RWPE1 (cell line): Measurements from ENCODE around the gene PRDX2.

Experiments
- CTCF ChIA-PET: fragments of 350-600 bp; sonication (Branson Sonifier 250); formaldehyde crosslinking; extraction: SDS; loops from one replicate; lab custom pipeline; 2021; lab: Yijun Ruan, JAX
- POLR2A ChIA-PET: fragments of 400-600 bp; formaldehyde crosslinking; extraction: SDS; loops from one replicate; lab custom pipeline; 2020; ENCODE audit warnings: antibody characterized with exemption; ENCODE audit not compliant: low non-redundant PET; lab: Yijun Ruan, JAX
- DNase-seq: peaks from one replicate; pipeline ENCODE4 v3.0.0; 2012; ENCODE audit warnings: low spot score
- H3K27ac ChIP-seq: fragments of 450-650 bp; 2 replicates; pipeline ENCODE4 v1.5.1; 2017
- TF ChIP-seq, protein P1 (sequence below): fragments of 450-650 bp; conservative IDR thresholded peaks from 2 replicates; pipeline ENCODE4 v1.5.1; 2017; ENCODE audit warnings: low read depth, mild to moderate bottlenecking

PRDX2 gene

DNA sequence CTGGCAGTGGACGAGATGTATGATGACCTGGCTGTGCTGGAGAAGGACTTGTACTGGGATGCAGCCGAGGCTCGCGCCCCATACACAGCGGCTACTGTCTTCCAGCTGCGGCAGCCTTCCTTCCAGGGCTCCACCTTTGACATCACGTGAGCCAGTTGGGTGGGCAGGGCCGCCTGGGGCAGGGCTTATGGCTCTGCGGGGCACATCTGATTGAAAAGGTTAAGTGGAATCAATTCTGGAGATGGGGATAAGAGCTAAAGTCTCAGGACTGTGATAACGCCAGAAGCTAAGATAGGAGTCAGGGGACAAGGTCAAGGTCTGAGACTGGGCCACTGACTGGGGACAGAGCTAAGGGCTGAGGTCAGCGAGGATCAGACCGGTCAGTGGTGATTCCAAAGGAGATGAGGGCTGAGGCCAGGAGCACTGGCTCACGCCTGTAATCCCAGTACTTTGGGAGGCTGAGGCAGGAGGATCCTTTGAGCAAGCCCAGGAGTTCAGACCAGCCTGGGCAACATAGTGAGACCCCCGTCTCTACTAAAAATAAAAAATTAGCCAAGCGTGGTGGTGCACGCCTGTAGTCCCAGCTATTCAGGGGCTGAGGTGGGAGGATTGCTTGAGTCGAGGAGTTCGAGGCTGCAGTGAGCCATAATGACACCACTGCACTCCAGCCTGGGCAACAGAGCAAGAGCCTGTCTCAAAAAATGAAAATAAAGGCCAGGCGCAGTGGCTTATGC, 45.3 kb downstream of the PRDX2 start:
- TF ChIP-seq, protein P1, sequence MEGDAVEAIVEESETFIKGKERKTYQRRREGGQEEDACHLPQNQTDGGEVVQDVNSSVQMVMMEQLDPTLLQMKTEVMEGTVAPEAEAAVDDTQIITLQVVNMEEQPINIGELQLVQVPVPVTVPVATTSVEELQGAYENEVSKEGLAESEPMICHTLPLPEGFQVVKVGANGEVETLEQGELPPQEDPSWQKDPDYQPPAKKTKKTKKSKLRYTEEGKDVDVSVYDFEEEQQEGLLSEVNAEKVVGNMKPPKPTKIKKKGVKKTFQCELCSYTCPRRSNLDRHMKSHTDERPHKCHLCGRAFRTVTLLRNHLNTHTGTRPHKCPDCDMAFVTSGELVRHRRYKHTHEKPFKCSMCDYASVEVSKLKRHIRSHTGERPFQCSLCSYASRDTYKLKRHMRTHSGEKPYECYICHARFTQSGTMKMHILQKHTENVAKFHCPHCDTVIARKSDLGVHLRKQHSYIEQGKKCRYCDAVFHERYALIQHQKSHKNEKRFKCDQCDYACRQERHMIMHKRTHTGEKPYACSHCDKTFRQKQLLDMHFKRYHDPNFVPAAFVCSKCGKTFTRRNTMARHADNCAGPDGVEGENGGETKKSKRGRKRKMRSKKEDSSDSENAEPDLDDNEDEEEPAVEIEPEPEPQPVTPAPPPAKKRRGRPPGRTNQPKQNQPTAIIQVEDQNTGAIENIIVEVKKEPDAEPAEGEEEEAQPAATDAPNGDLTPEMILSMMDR: no peak
- H3K27ac ChIP-seq: no peak overlapping the region
- ChIA-PET CTCF (interaction anchor here (0.7 to 2.8 kb wide), 3 partner anchors 40 to 134 kb away, joined by 3 to 19 read pairs (median 3); no protein-coding TSS in a partner anchor), POLR2A (no interaction called here)
- no peak for DNase-seq

DNA sequence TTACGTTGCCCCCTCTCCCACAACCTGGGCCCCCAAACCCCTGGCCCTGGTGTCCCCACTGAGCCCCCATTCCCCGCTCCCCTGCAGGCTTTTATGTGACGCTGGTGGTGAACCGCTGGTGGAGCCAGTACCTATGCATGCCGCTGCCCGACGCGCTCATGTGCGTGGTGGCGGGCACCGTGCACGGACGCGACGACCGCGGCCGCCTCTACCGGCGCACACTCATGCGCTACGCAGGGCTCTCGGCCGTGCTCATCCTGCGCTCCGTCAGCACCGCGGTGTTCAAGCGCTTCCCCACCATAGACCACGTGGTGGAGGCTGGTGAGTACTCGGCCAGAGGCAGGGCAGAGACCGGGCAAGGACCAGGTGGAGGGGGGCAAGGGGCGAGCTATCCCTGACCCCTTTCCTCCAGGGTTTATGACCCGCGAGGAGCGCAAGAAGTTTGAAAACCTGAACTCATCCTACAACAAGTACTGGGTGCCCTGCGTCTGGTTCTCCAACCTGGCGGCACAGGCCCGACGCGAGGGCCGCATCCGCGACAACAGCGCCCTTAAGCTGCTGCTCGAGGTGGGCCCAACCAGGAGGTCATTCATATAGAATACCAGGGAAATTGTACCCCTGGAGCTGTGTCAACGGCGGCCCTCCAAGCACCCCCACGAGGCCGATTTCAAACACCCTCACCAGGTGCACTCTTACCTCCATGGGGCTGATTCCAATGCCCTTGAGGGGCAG, 47.0 kb downstream of the PRDX2 start:
- POLR2A ChIA-PET: interaction anchor here (0.6 kb wide), 1 partner anchor 43 kb away, joined by 5 read pairs; no protein-coding TSS in a partner anchor
- DNase-seq: no peak
- CTCF ChIA-PET: interaction anchor here (0.5 to 0.9 kb wide), 2 partner anchors 92 to 1130 kb away, joined by 4 read pairs; no protein-coding TSS in a partner anchor
- no peak overlapping the region for H3K27ac ChIP-seq
- TF ChIP-seq, protein P1: no peak

DNA sequence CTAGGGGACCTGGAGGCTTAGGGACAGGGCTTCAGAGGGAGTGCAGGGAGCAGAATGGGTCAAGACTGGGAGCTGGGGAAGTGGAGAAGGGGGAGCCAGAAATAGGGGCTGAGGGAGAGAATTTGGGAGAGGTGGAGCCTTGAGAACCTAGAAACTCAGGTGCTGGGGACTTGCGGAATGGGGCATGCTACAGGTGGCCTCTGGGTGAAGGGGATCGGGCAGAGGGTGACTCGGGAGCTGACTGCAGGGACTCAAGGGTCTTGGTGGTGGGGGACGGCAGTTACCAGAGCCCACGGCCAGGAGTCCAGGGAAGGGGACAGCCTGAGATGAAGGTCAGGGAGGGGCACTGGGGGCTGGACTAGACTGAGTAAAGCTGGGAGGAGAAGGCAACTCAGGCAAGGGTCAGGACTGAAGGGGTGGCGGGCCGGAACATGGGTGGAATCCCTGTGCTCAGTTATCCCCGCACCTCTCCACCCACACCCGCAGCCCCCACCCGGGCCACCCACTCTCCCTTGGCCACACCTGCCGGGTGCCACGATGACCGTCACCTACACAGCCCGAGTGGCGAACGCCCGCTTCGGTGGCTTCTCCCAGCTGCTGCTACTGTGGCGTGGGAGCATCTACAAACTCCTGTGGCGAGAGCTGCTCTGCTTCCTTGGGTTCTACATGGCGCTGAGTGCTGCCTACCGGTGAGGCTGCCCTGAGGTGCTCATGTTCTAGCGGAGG, 49.4 kb downstream of the PRDX2 start:
- POLR2A ChIA-PET: no interaction called here
- no peak for DNase-seq
- TF ChIP-seq, protein P1: no peak
- peak overlapping the region; percentile 85 for H3K27ac ChIP-seq
- CTCF ChIA-PET: interaction anchor here (0.6 to 1.4 kb wide), 4 partner anchors 8 to 96 kb away, joined by 3 to 5 read pairs (median 4); no protein-coding TSS in a partner anchor

DNA sequence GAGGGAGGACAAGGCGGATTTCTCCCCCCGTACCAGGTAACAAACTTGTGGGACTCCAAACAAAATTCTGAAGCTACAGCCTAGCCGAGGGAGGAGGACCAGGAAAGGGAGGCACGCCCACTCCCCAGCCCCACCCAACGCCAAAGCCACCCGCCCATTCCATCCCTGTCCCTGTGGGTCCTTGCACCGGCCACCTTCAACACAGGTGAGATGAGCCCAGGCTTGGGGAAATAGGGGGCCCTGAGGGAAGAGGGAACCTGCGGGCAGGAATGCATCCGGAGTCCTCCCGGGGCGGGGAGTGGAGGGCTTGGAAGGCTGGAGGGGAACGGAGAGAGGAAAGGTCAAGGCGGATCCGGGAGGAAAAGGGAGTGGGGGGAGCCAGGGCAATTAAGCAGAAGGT, 50.0 kb downstream of the PRDX2 start, which contains the start of gene BEST2:
BEST2 (plus strand) TSS at position 157 of the 400 bp plus-strand sequence. CDS start 802 bp downstream, outside the sequence.
- no peak for DNase-seq
- ChIA-PET POLR2A (no interaction called here), CTCF (interaction anchor here (0.7 to 1.4 kb wide), 3 partner anchors 9 to 97 kb away, joined by 3 to 5 read pairs (median 4); no protein-coding TSS in a partner anchor)
- peak within 1 kb of the TSS; percentile 85 for H3K27ac ChIP-seq
- TF ChIP-seq, protein P1: no peak

DNA sequence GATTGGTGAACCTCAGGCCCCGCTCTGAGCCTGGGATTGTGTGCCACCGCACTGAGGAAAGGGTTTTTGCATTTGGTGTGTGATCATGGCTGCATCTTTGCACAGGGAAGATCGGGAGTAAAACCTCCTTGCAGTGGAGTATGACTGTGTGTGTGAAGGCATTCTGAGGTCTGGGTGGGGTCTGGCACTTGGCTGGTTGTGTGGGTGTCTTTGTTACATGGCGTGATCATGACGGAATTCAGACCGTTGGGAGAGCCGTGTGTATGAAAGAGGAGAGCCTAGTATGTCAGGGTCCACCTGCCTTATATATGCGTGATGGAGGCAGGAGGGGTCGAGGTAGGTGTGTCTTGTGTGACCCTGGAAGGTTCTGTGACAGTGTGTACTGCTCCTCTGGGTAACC, 50.7 kb downstream of the PRDX2 start:
- POLR2A ChIA-PET: no interaction called here
- no peak for DNase-seq
- peak overlapping the region; percentile 85 for H3K27ac ChIP-seq
- TF ChIP-seq, protein P1: no peak
- CTCF ChIA-PET: no interaction called here
